ENCODE measurements around the gene CTAGE9. TPM values are rescaled to one million over a fixed set of nuclear protein-coding genes. Genes with fewer than 3 reads are reported as not detected.
"Not testable (repeated sequence)": the region's sequence is repeated elsewhere in the genome, so short reads cannot be mapped to it uniquely, and the experiment has no call there.

The CTAGE9 gene
- not detected for total RNA-seq

- DNase-seq; H3K4me1 ChIP-seq; intact Hi-C loops (cut with DNase I); H3K9ac ChIP-seq (ENCODE audit: low read depth in 2 of 2, low read length in 2 of 2); H3K27ac ChIP-seq; H3K27me3 ChIP-seq; H3K36me3 ChIP-seq; H3K4me3 ChIP-seq; H3K9me3 ChIP-seq: not testable (repeated sequence)
Observed at GRCh38 chr6:131710917-131711316, at the start of gene CTAGE9. Gene CTAGE9, minus strand, starts transcription at chr6:131711017. Its CDS starts 0 bp downstream, at chr6:131711017.

- Histone ChIP-seq H3K9ac (ENCODE audit: low read depth in 2 of 2, low read length in 2 of 2) (no peak overlapping the region), H3K4me3 (no peak overlapping the region), H3K4me1 (no peaks in the 10 kb centered on the region), H3K9me3 (no peaks in the 10 kb centered on the region), H3K27ac (no peak overlapping the region), H3K36me3 (no peaks in the 10 kb centered on the region), H3K27me3 (no peaks in the 10 kb centered on the region)
- TF ChIP-seq CTCF (IDR thresholded peaks at IDR 0.05), result no peak
- intact Hi-C loops (cut with DNase I), result no loop called here
- no peak for DNase-seq
Observed at GRCh38 chr6:131758920-131759319, 48.1 kb upstream of the CTAGE9 start.

GRCh38 chr6:131756039-131756438 is 45.2 kb upstream of the CTAGE9 start:
- Histone ChIP-seq H3K27me3 (no peaks in the 10 kb centered on the region), H3K9ac (ENCODE audit: low read depth in 2 of 2, low read length in 2 of 2) (no peak overlapping the region), H3K9me3 (no peaks in the 10 kb centered on the region), H3K4me3 (no peak overlapping the region), H3K27ac (no peak overlapping the region), H3K36me3 (no peaks in the 10 kb centered on the region), H3K4me1 (no peaks in the 10 kb centered on the region)
- intact Hi-C loops (cut with DNase I), result no loop called here
- DNase-seq, result no peak
- TF ChIP-seq CTCF (IDR thresholded peaks at IDR 0.05), result no peak

- no peak for TF ChIP-seq CTCF (IDR thresholded peaks at IDR 0.05)
- intact Hi-C loops (cut with DNase I), result no loop called here
- Histone ChIP-seq H3K4me3 (no peak overlapping the region), H3K9ac (ENCODE audit: low read depth in 2 of 2, low read length in 2 of 2) (no peak overlapping the region), H3K36me3 (no peaks in the 10 kb centered on the region), H3K27me3 (no peaks in the 10 kb centered on the region), H3K4me1 (no peaks in the 10 kb centered on the region), H3K27ac (no peak overlapping the region), H3K9me3 (no peaks in the 10 kb centered on the region)
- DNase-seq, result no peak
Observed at GRCh38 chr6:131755597-131755996, 44.8 kb upstream of the CTAGE9 start.

GRCh38 chr6:131754715-131755567 is 44.1 kb upstream of the CTAGE9 start:
- Histone ChIP-seq H3K27me3 (no peaks in the 10 kb centered on the region), H3K36me3 (no peaks in the 10 kb centered on the region), H3K4me1 (no peaks in the 10 kb centered on the region), H3K4me3 (no peak overlapping the region), H3K9me3 (no peaks in the 10 kb centered on the region), H3K27ac (no peak overlapping the region), H3K9ac (ENCODE audit: low read depth in 2 of 2, low read length in 2 of 2) (no peak overlapping the region)
- no peak for TF ChIP-seq CTCF (IDR thresholded peaks at IDR 0.05)
- DNase-seq, result no peak
- intact Hi-C loops (cut with DNase I), result no loop called here

GRCh38 chr6:131754088-131754487 is 43.3 kb upstream of the CTAGE9 start:
- TF ChIP-seq CTCF (IDR thresholded peaks at IDR 0.05), result no peak
- no peaks in the 10 kb centered on the region for H3K4me1 ChIP-seq
- no peak overlapping the region for H3K9ac ChIP-seq (ENCODE audit: low read depth in 2 of 2, low read length in 2 of 2)
- H3K4me3 ChIP-seq, result no peak overlapping the region
- no peaks in the 10 kb centered on the region for H3K9me3 ChIP-seq
- no peaks in the 10 kb centered on the region for H3K36me3 ChIP-seq
- no peak for DNase-seq
- H3K27me3 ChIP-seq, result no peaks in the 10 kb centered on the region
- no peak overlapping the region for H3K27ac ChIP-seq
- intact Hi-C loops (cut with DNase I), result no loop called here

- H3K27ac ChIP-seq; H3K27me3 ChIP-seq; H3K9ac ChIP-seq (ENCODE audit: low read depth in 2 of 2, low read length in 2 of 2); H3K9me3 ChIP-seq; H3K4me1 ChIP-seq; H3K36me3 ChIP-seq; DNase-seq; intact Hi-C loops (cut with DNase I); H3K4me3 ChIP-seq: not testable (repeated sequence)
Observed at GRCh38 chr6:131751012-131751715, 40.3 kb upstream of the CTAGE9 start.
